Hepatocyte (in vitro differentiated cells): ENCODE data around the gene TRIM46.
"Not testable (repeated sequence)": the region's sequence is repeated elsewhere in the genome, so short reads cannot be mapped to it uniquely, and the experiment has no call there.

Source experiments
- EZH2 ChIP-seq: fragments of 200-600 bp; sonication (generic); IDR thresholded peaks from 2 replicates; pipeline ENCODE4 v1.6.1; 2016; ENCODE audit warnings: antibody characterized with exemption, mild to moderate bottlenecking, borderline replicate concordance
- TF ChIP-seq, protein P1 (sequence below): fragments of 200-600 bp; sonication (generic); IDR thresholded peaks from 2 replicates; pipeline ENCODE4 v1.5.1; 2016; ENCODE audit warnings: antibody characterized with exemption, mild to moderate bottlenecking; ENCODE audit not compliant: poor library complexity

DNA sequence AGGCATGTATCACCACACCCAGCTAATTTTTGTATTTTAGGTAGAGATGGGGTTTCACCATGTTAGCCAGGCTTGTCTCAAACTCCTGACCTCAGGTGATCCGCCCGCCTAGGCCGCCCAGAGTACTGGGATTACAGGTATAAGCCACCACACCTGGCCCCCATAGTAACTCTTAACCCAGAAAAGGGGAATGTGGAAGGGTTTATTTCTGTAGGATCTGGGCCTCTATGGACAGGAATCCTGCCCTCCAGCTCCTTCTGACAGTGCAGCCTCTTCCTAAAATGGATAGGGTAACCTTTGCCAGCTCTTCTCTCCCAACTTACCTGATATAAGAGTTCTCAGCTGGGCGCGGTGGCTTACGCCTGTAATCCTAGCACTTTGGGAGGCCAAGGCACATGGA, 11.0 kb upstream of the TRIM46 start:
- TF ChIP-seq, protein P1, sequence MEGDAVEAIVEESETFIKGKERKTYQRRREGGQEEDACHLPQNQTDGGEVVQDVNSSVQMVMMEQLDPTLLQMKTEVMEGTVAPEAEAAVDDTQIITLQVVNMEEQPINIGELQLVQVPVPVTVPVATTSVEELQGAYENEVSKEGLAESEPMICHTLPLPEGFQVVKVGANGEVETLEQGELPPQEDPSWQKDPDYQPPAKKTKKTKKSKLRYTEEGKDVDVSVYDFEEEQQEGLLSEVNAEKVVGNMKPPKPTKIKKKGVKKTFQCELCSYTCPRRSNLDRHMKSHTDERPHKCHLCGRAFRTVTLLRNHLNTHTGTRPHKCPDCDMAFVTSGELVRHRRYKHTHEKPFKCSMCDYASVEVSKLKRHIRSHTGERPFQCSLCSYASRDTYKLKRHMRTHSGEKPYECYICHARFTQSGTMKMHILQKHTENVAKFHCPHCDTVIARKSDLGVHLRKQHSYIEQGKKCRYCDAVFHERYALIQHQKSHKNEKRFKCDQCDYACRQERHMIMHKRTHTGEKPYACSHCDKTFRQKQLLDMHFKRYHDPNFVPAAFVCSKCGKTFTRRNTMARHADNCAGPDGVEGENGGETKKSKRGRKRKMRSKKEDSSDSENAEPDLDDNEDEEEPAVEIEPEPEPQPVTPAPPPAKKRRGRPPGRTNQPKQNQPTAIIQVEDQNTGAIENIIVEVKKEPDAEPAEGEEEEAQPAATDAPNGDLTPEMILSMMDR: not testable (repeated sequence)
- not testable (repeated sequence) for TF ChIP-seq EZH2
